Measurements from ENCODE around the gene CNTNAP5. TPM values are rescaled to one million over a fixed set of nuclear protein-coding genes. Genes with fewer than 3 reads are reported as not detected.

The CNTNAP5 gene
- total RNA-seq (2012; rRNA removed): not detected in 2 replicates

DNA sequence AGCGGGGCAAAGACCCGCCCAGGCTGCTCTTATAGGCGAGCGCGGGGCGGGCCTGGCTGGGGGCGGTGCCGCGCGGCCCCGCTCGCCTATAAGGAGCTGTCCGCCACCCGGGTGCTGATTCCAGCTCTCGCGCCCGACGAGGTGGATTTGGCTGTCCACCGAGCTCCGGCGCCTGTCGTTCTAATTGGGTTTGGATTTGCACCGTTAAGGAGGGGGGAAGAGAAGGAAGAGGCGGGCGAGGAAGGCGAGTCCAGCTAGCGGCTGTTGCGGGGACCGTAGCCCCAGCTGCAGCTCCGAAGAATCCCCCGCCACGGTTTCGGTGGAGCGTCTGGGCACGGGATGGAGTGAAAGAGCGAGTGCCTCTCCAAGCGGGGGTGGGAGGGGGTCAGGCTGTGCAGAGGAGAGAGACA lies at the start of gene CNTNAP5:
Gene CNTNAP5 (plus strand): TSS at position 117 of the 410 bp plus-strand sequence. CDS start 364 bp downstream, outside the sequence.
- Histone ChIP-seq H3K4me1 (ENCODE audit: control insufficient read depth, insufficient read depth, low read length) (no peaks in the 10 kb centered on the region), H3K4me2 (ENCODE audit: low read length) (no peak within 1 kb of the TSS), H3K36me3 (ENCODE audit: insufficient read depth, low read length) (no peaks in the 10 kb centered on the region), H3K27me3 (ENCODE audit: control insufficient read depth, insufficient read depth, low read length) (no peaks in the 10 kb centered on the region), H3K9me3 (replicated peaks; ENCODE audit: low read length) (no peaks in the 10 kb centered on the region), H3K9ac (ENCODE audit: low read depth, low read length) (no peak within 1 kb of the TSS), H3K4me3 (ENCODE audit: low read length) (no peak within 1 kb of the TSS)

DNA sequence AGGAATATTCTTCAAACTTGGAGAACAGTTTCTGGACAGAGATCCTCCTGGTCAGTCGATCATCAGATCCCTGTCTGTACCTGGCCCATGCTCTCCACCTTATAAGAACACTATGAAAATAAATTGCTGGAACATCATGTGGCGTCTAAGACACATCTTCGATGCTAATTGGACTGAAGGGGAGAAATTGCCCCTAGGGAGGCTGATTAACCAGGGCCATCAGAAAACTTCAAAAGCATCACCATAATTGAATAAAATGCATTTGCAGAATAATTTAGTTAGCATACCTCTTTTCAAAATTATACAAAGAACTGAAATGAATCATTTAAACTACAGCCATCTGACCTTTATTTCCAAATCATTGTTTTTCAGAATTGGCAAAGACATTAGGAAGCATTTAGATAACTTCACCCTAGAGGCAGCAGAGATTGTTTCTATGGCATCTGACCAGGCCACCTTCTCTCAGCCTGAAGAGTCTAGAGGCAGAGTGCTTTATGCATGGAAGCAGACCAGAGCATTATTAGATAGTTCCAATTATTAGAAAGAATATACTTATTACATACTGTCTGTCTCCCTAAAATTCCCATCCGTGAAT lies 48.9 kb upstream of the CNTNAP5 start:
- no peak overlapping the region for H3K4me2 ChIP-seq (ENCODE audit: low read length)
- no peaks in the 10 kb centered on the region for H3K4me1 ChIP-seq (ENCODE audit: control insufficient read depth, insufficient read depth, low read length)
- no peaks in the 10 kb centered on the region for H3K36me3 ChIP-seq (ENCODE audit: insufficient read depth, low read length)
- no peaks in the 10 kb centered on the region for H3K27me3 ChIP-seq (ENCODE audit: control insufficient read depth, insufficient read depth, low read length)
- H3K4me3 ChIP-seq (ENCODE audit: low read length): no peak overlapping the region
- H3K9ac ChIP-seq (ENCODE audit: low read depth, low read length): no peak overlapping the region
- peaks cover 10% of the 10 kb centered on the region for H3K9me3 ChIP-seq (replicated peaks; ENCODE audit: low read length)

DNA sequence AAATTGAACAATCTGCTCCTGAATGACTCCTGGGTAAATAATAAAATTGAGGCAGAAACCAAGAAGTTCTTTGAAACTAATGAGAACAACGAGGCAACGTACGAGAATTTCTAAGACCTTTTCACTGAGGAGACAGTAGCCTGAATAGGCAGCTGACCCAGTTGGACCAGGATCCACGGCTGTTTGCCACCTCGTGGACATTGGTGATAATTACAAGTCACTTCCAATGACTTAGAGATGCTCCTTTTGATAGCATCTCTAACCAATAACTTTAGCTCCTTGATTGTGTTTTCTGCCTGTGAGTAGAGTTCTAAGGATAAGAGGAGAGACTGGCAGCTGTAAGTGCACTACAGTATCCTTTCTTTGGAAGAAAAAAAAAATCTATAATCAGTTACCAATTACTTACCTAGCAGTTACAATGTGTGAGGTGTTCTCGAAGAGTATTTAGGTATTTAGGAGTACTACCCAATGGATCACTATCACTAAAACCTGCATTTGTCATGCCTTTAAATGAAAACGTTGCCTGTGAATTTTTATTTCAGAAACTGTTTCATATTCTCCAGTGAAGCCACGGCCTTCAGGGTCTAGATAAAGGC lies 31.3 kb upstream of the CNTNAP5 start:
- Histone ChIP-seq H3K4me2 (ENCODE audit: low read length) (no peak overlapping the region), H3K36me3 (ENCODE audit: insufficient read depth, low read length) (no peaks in the 10 kb centered on the region), H3K27me3 (ENCODE audit: control insufficient read depth, insufficient read depth, low read length) (no peaks in the 10 kb centered on the region), H3K9ac (ENCODE audit: low read depth, low read length) (no peak overlapping the region), H3K4me1 (ENCODE audit: control insufficient read depth, insufficient read depth, low read length) (no peaks in the 10 kb centered on the region), H3K4me3 (ENCODE audit: low read length) (no peak overlapping the region), H3K9me3 (replicated peaks; ENCODE audit: low read length) (no peaks in the 10 kb centered on the region)

DNA sequence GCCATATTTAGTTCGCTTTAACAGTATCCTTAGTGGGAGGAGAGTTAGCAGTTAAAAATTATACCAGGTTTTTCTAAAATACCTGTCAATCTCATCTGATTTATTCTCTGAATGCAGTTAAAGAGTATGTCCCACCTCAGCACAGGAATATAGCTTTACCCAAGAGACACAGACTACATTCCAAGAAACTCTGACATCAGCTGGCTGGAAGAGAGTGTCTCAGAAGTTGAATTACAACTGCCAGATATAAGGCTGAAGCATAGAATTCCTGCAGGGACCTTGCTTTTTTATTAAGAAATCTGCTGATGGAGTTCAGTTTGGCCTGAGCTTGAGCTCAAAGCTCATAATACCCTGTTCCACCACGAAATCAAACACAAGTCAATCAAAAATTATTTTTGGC lies 25.4 kb upstream of the CNTNAP5 start:
- Histone ChIP-seq H3K27me3 (ENCODE audit: control insufficient read depth, insufficient read depth, low read length) (no peaks in the 10 kb centered on the region), H3K4me2 (ENCODE audit: low read length) (no peak overlapping the region), H3K4me3 (ENCODE audit: low read length) (no peak overlapping the region), H3K9me3 (replicated peaks; ENCODE audit: low read length) (no peaks in the 10 kb centered on the region), H3K9ac (ENCODE audit: low read depth, low read length) (no peak overlapping the region), H3K4me1 (ENCODE audit: control insufficient read depth, insufficient read depth, low read length) (no peaks in the 10 kb centered on the region), H3K36me3 (ENCODE audit: insufficient read depth, low read length) (no peaks in the 10 kb centered on the region)

DNA sequence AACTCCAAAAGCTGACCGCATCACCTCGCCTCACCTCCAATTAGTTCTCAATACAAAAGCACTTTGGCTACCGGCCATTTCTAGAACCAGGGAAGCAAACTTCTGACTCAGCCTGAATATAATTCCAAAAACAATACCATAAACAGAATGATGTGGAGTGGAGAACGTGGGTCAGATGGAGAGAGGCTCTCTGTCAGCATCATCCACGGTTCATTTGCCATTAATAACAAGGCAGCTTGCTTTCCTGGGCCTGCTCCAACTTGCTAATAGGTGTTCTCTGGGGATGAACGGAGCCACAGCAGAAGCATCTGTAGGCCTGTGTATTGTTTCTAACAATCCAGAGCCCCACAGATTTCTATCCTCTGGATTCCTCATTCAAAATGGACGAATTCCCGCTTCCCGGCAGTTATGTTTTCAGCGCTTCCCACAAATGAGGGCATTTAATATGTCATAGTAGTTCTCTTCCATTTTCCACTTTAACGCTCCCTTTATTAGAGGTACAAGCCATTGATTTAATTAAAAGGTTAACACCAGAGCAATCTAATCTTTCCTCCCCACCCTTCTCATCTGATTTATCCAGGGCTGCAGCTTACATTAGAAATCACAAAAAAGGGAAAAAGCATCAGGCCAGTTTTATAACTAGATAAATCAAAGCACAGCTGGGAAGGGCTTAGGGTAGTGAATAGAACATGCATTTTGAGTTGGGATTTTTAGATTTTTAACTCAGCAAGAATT lies 23.2 kb upstream of the CNTNAP5 start:
- Histone ChIP-seq H3K4me2 (ENCODE audit: low read length) (no peak overlapping the region), H3K9ac (ENCODE audit: low read depth, low read length) (no peak overlapping the region), H3K4me1 (ENCODE audit: control insufficient read depth, insufficient read depth, low read length) (no peaks in the 10 kb centered on the region), H3K27me3 (ENCODE audit: control insufficient read depth, insufficient read depth, low read length) (no peaks in the 10 kb centered on the region), H3K9me3 (replicated peaks; ENCODE audit: low read length) (no peaks in the 10 kb centered on the region), H3K36me3 (ENCODE audit: insufficient read depth, low read length) (no peaks in the 10 kb centered on the region), H3K4me3 (ENCODE audit: low read length) (no peak overlapping the region)

DNA sequence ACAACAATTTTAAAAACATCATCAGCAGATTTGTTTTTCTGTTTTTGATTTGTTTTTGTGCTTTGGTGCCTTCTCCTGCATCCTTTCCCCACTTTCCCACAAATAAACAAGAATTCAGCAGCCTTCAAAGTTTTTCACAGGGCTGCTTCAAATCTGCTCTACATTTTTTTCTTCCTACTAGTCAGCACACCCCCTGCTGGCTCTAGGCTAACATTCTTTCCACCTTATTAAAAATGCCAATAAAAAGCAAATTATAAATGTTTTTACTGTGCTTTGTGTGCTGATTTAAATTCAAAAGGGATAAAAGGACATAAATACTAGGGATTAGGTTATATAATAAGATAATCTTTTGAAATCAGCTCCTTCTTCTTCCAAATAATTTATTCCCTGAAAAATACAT lies 6.2 kb upstream of the CNTNAP5 start:
- Histone ChIP-seq H3K9me3 (replicated peaks; ENCODE audit: low read length) (no peaks in the 10 kb centered on the region), H3K4me1 (ENCODE audit: control insufficient read depth, insufficient read depth, low read length) (no peaks in the 10 kb centered on the region), H3K36me3 (ENCODE audit: insufficient read depth, low read length) (no peaks in the 10 kb centered on the region), H3K4me2 (ENCODE audit: low read length) (no peak overlapping the region), H3K27me3 (ENCODE audit: control insufficient read depth, insufficient read depth, low read length) (no peaks in the 10 kb centered on the region), H3K9ac (ENCODE audit: low read depth, low read length) (no peak overlapping the region), H3K4me3 (ENCODE audit: low read length) (no peak overlapping the region)

DNA sequence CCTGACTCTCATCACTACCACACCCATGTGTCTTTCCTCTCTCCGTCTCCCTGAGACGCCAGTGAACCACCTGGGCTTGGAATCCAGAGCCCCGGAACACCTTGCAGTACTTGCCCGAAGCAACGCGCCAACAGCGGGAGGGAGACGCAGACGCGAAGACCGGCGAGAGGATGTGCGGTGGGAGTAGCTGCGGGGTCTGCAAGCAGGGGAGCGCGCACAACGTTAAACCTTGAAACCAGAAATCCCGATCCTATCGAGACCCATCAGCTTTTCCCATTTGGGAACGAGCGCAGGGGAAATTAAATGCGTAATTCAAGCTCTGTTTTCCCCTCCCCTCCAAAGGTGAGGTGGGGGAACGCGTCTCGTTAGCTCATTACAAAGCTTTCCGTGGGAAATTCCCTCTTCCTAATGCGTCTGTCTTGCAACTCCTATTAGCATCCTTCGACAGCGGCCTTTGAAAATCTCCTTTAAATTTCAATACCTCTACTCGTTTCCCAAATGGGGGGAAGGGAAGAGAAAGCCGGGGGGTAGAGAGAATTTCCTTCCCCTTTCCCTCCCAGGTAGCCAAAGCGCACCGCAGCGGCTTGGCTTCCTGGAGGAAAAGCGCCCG lies 421 bp upstream of the CNTNAP5 start:
- H3K27me3 ChIP-seq (ENCODE audit: control insufficient read depth, insufficient read depth, low read length): no peaks in the 10 kb centered on the region
- no peak overlapping the region for H3K9ac ChIP-seq (ENCODE audit: low read depth, low read length)
- no peaks in the 10 kb centered on the region for H3K9me3 ChIP-seq (replicated peaks; ENCODE audit: low read length)
- H3K4me1 ChIP-seq (ENCODE audit: control insufficient read depth, insufficient read depth, low read length): no peaks in the 10 kb centered on the region
- H3K36me3 ChIP-seq (ENCODE audit: insufficient read depth, low read length): no peaks in the 10 kb centered on the region
- no peak overlapping the region for H3K4me3 ChIP-seq (ENCODE audit: low read length)
- no peak overlapping the region for H3K4me2 ChIP-seq (ENCODE audit: low read length)

DNA sequence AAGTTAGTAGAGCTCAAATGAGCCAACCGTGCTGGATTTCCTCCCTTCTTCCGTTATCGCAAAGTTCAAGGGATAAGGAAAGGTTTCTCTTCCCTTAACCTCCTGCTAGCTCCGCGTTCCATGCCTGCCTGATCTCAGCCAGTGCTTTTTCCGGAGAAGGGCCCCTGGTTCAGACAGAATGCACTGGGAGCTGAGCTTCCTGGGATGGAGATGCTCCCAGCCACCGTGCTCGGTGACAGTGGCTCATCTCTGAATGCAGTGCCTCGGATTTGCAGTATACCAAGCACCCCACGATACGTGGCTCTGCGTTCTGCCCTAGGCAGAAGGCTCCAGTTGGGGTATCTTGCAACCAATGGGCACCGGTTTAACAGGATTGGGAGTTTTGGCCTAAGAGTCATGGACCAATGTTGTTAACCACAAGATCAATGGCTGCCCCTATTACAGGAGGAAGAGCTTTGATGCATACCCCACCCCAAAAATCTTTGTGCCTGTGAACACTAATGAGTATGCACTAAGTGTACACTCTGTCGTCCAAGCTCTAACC lies 876 bp downstream of the CNTNAP5 start:
- Histone ChIP-seq H3K27me3 (ENCODE audit: control insufficient read depth, insufficient read depth, low read length) (no peaks in the 10 kb centered on the region), H3K9ac (ENCODE audit: low read depth, low read length) (no peak overlapping the region), H3K4me2 (ENCODE audit: low read length) (no peak overlapping the region), H3K9me3 (replicated peaks; ENCODE audit: low read length) (no peaks in the 10 kb centered on the region), H3K36me3 (ENCODE audit: insufficient read depth, low read length) (no peaks in the 10 kb centered on the region), H3K4me1 (ENCODE audit: control insufficient read depth, insufficient read depth, low read length) (no peaks in the 10 kb centered on the region), H3K4me3 (ENCODE audit: low read length) (no peak overlapping the region)

DNA sequence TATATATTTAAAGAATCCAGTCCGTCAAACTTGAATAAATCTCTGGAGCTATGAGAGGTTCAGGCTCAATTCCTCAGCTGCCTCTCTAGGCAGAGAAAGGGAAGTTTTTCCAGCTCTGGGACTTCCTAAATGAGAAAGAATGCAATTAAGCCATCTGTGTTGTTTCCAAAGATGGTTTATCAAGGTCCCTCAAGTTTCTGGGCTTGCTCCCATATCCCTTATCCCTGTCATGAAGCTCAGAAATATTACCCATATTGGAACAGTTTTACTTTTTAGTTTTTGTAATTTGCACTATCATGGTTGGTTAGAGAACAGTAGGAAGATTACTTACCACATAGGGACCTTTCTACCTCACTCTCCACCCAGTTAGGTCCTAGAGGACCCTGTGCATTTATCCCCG lies 1.4 kb downstream of the CNTNAP5 start:
- no peaks in the 10 kb centered on the region for H3K27me3 ChIP-seq (ENCODE audit: control insufficient read depth, insufficient read depth, low read length)
- H3K4me1 ChIP-seq (ENCODE audit: control insufficient read depth, insufficient read depth, low read length): no peaks in the 10 kb centered on the region
- no peak overlapping the region for H3K9ac ChIP-seq (ENCODE audit: low read depth, low read length)
- no peaks in the 10 kb centered on the region for H3K36me3 ChIP-seq (ENCODE audit: insufficient read depth, low read length)
- no peak overlapping the region for H3K4me2 ChIP-seq (ENCODE audit: low read length)
- no peaks in the 10 kb centered on the region for H3K9me3 ChIP-seq (replicated peaks; ENCODE audit: low read length)
- H3K4me3 ChIP-seq (ENCODE audit: low read length): no peak overlapping the region

DNA sequence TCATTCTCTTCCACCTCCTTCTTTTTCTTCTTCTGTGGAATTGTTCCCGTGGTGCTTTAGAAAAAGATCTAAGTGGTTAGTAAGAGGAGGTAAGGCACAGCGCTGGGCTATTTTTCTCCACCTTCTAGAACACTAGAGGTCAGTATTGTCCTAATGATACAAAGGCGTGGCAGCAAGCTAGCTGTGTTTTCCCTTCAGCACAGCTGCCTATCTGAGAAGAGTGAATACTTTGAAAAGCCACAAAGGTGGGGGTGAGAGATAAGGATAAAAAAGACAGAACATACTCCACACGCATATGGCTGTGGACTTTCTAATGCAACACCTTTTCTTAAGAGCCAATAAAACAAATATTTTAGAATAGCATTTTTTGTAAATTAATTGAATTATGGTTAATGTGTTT lies 2.1 kb downstream of the CNTNAP5 start:
- H3K36me3 ChIP-seq (ENCODE audit: insufficient read depth, low read length): no peaks in the 10 kb centered on the region
- H3K27me3 ChIP-seq (ENCODE audit: control insufficient read depth, insufficient read depth, low read length): no peaks in the 10 kb centered on the region
- H3K9me3 ChIP-seq (replicated peaks; ENCODE audit: low read length): no peaks in the 10 kb centered on the region

DNA sequence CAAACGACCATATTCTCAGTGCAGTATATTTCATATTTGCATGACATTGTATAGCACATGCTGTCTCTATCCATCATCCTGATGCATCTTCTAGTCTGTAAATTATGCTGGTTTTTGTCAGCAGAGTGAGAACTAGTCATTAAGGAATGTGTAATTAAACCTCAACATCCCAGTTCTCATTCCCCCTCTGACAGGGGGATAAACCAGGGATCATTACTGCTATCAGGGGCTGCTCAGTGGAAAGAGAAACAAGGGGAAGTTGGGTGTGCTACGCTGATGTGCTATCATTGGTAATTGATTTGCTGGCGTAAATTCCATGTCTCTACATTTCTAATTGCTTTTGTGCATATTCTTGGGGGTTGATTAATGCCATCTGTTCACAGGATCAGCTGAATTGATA lies 7.7 kb downstream of the CNTNAP5 start:
- Histone ChIP-seq H3K4me2 (ENCODE audit: low read length) (no peak overlapping the region), H3K36me3 (ENCODE audit: insufficient read depth, low read length) (no peaks in the 10 kb centered on the region), H3K9me3 (replicated peaks; ENCODE audit: low read length) (peaks cover 5% of the 10 kb centered on the region), H3K4me1 (ENCODE audit: control insufficient read depth, insufficient read depth, low read length) (no peaks in the 10 kb centered on the region), H3K4me3 (ENCODE audit: low read length) (no peak overlapping the region), H3K27me3 (ENCODE audit: control insufficient read depth, insufficient read depth, low read length) (no peaks in the 10 kb centered on the region), H3K9ac (ENCODE audit: low read depth, low read length) (no peak overlapping the region)

More for the DNA sequence above, 2.1 kb downstream of the CNTNAP5 start:
- Histone ChIP-seq H3K4me1 (ENCODE audit: control insufficient read depth, insufficient read depth, low read length) (no peaks in the 10 kb centered on the region), H3K9ac (ENCODE audit: low read depth, low read length) (no peak overlapping the region), H3K4me3 (ENCODE audit: low read length) (no peak overlapping the region), H3K4me2 (ENCODE audit: low read length) (no peak overlapping the region)
